Measurements from ENCODE around the gene NEU4. TPM values are rescaled to one million over a fixed set of nuclear protein-coding genes. Genes with fewer than 3 reads are reported as not detected.

NEU4 gene
- total and polyA plus RNA-seq, 2 of the 4 experiments (the other 2 are of a cell fraction) = not detected

GRCh38 chr2:241853651-241854341 is 44.8 kb downstream of the NEU4 start:
- H4K8ac ChIP-seq (ENCODE audit: low read depth in 2 of 2, low read length in 2 of 2) = no peak overlapping the region
- no peak overlapping the region; the same call in 1 of the 2 replicates for H4K5ac ChIP-seq (ENCODE audit: low read depth, low read length)
- no peak overlapping the region for H3K4ac ChIP-seq (ENCODE audit: low read depth, low read length)
- 77% methylated on average over 20 of the region's 27 CpGs; no CpG with 5 or more reads in 1 of the 2 experiments for WGBS, 2 experiments (ENCODE audit: extremely low coverage in 2 of 2, insufficient read length in 1 of 2)
- H3K36me3 ChIP-seq (ENCODE audit: control insufficient read depth, insufficient read depth, low read length) = no peaks in the 10 kb centered on the region
- peak overlapping the region; percentile 69 for H2AFZ ChIP-seq (replicated peaks; ENCODE audit: low read length, poor library complexity)
- H3K27me3 ChIP-seq (ENCODE audit: control insufficient read depth, insufficient read depth, low read length) = peaks cover 5% of the 10 kb centered on the region; the same call in 1 of the 2 replicates
- H3K9me1 ChIP-seq (ENCODE audit: insufficient read depth, low read length) = no peaks in the 10 kb centered on the region
- in situ Hi-C loops (cut with MboI; ENCODE audit: low sequenced_read_pairs) (no loop called here), intact Hi-C loops (cut with micrococcal nuclease) (no loop called here), dilution Hi-C loops (cut with HindIII; ENCODE audit: low sequenced_read_pairs, unreplicated experiment) (no loop called here)
- no peak overlapping the region for H2BK5ac ChIP-seq (ENCODE audit: low read depth, low read length, poor library complexity, severe bottlenecking)
- no peak overlapping the region for H3K4me2 ChIP-seq (ENCODE audit: low read depth, low read length)
- H3K14ac ChIP-seq (replicated peaks; ENCODE audit: low read depth, low read length) = no peak overlapping the region
- no peak overlapping the region for H2BK120ac ChIP-seq (ENCODE audit: low read depth, low read length)
- no peak overlapping the region for H3K27ac ChIP-seq (ENCODE audit: insufficient read depth, low read length)
- H3K4me3 ChIP-seq (ENCODE audit: insufficient read depth, low read depth, low read length) = no peak overlapping the region
- H2BK15ac ChIP-seq (ENCODE audit: low read depth, low read length) = no peak overlapping the region
- no peak overlapping the region for H3K23ac ChIP-seq (ENCODE audit: low read depth, low read length)
- ChIA-PET POLR2A (ENCODE audit: unreplicated experiment) (no interaction called here), CTCF (no interaction called here)
- H3K9me3 ChIP-seq (ENCODE audit: control insufficient read depth, insufficient read depth, low read length) = no peaks in the 10 kb centered on the region
- H2AK5ac ChIP-seq (ENCODE audit: low read depth, low read length) = no peak overlapping the region
- TF ChIP-seq BHLHE40 (IDR thresholded peaks at IDR 0.05; ENCODE audit: low read depth, low read length) (no peak), FOS (IDR thresholded peaks at IDR 0.05; ENCODE audit: low read depth, low read length) (0 out of 2 replicates have a peak, but pooled peaks have one; percentile 16), MAZ (IDR thresholded peaks at IDR 0.05; ENCODE audit: borderline replicate concordance, low read depth, low read length) (peak; percentile 31; the same call in 1 of the 2 replicates)
- TF ChIP-seq, protein P1, sequence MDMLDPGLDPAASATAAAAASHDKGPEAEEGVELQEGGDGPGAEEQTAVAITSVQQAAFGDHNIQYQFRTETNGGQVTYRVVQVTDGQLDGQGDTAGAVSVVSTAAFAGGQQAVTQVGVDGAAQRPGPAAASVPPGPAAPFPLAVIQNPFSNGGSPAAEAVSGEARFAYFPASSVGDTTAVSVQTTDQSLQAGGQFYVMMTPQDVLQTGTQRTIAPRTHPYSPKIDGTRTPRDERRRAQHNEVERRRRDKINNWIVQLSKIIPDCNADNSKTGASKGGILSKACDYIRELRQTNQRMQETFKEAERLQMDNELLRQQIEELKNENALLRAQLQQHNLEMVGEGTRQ (IDR thresholded peaks at IDR 0.05; ENCODE audit: low read depth, low read length) = peak; percentile 65
- H2AK9ac ChIP-seq (replicated peaks; ENCODE audit: low read depth, low read length, poor library complexity) = peak overlapping the region; percentile 24
- H4K91ac ChIP-seq (ENCODE audit: insufficient read depth, low read depth, low read length) = no peak overlapping the region
- no peaks in the 10 kb centered on the region for H4K20me1 ChIP-seq (ENCODE audit: insufficient read depth, low read length)
- BruUV-seq (replicated peaks) = no TSS peak
- peaks cover 3% of the 10 kb centered on the region for H3K4me1 ChIP-seq (ENCODE audit: control insufficient read depth, insufficient read depth, low read length)
- ATAC-seq (ENCODE audit: low read depth) = peak; percentile 58
- no peak overlapping the region for H2BK20ac ChIP-seq (ENCODE audit: low read depth, low read length)
- no peak overlapping the region for H3K18ac ChIP-seq (ENCODE audit: low read depth, low read length)
- H3K56ac ChIP-seq (ENCODE audit: extremely low read depth, insufficient read depth, low read length) = no peak overlapping the region
- DNase-seq = peak; percentile 25
- no peaks in the 10 kb centered on the region for H3K79me1 ChIP-seq (ENCODE audit: low read depth in 1 of 2, low read length in 2 of 2)
- H3K9ac ChIP-seq (ENCODE audit: low read depth, low read length) = no peak overlapping the region
